NT2/D1 (cell line): Measurements from ENCODE around the gene RAB4A.

Experiments
- SUZ12 ChIP-seq: IDR thresholded peaks from 2 replicates; pipeline ENCODE4 v1.6.1; 2011; ENCODE audit not compliant: insufficient read length, insufficient read depth; ENCODE audit errors: extremely low read depth
- YY1 ChIP-seq: IDR thresholded peaks from 2 replicates; pipeline ENCODE4 v1.6.1; 2011; ENCODE audit not compliant: insufficient read length, insufficient read depth

- TF ChIP-seq YY1: no peak
- no peak for TF ChIP-seq SUZ12
These were observed 20.9 kb upstream of the RAB4A start for GRCh38 chr1:229249854-229250644.
